T-helper 17 cell (primary cell): Measurements from ENCODE around the gene CCER1. TPM values are rescaled to one million over a fixed set of nuclear protein-coding genes. Genes with fewer than 3 reads are reported as not detected.
A peak's percentile ranks its signal among the peaks of the same experiment; 100 is the strongest.

Experiments
- ATAC-seq: fragments of 150-1000 bp; cut with Tn5 transposase; 2 replicates; pipeline ENCODE4 v1.10.0; 2021; ENCODE audit warnings: mild to moderate bottlenecking, moderate library complexity
- DNase-seq, 3 donors: peaks; one replicate each; pipeline versions ENCODE4 v3.0.0 to v3.0.0-alpha.2; 2020 to 2021
- H3K9me3 ChIP-seq: one replicate; pipeline ENCODE4 v1.7.0; 2013; ENCODE audit warnings: low read length, mild to moderate bottlenecking; ENCODE audit not compliant: control insufficient read depth, poor library complexity, severe bottlenecking
- H3K27ac Mint-ChIP-seq: one replicate; pipeline ENCODE4 v1.8.0; 2022; ENCODE audit warnings: mild to moderate bottlenecking, moderate library complexity, mixed read lengths
- H3K27me3 Mint-ChIP-seq: one replicate; pipeline ENCODE4 v1.8.0; 2022; ENCODE audit warnings: mixed read lengths
- H3K36me3 Mint-ChIP-seq: one replicate; pipeline ENCODE4 v1.8.0; 2022; ENCODE audit warnings: low read depth, mixed read lengths
- H3K4me1 Mint-ChIP-seq: one replicate; pipeline ENCODE4 v1.8.0; 2022; ENCODE audit warnings: mild to moderate bottlenecking, mixed read lengths
- H3K4me3 Mint-ChIP-seq: one replicate; pipeline ENCODE4 v1.8.0; 2022; ENCODE audit warnings: mild to moderate bottlenecking, moderate library complexity, mixed read lengths
- total RNA-seq, 4 donors: library from RNA in 2 of 4; stranded (reverse) in 2 of 4; gene quantifications; one replicate each; pipeline ENCODE4 v1.2.3 and lab custom pipeline; 2022 to 2026

Gene CCER1
- total RNA-seq, 2 donors from 2014 or later: not detected

DNA sequence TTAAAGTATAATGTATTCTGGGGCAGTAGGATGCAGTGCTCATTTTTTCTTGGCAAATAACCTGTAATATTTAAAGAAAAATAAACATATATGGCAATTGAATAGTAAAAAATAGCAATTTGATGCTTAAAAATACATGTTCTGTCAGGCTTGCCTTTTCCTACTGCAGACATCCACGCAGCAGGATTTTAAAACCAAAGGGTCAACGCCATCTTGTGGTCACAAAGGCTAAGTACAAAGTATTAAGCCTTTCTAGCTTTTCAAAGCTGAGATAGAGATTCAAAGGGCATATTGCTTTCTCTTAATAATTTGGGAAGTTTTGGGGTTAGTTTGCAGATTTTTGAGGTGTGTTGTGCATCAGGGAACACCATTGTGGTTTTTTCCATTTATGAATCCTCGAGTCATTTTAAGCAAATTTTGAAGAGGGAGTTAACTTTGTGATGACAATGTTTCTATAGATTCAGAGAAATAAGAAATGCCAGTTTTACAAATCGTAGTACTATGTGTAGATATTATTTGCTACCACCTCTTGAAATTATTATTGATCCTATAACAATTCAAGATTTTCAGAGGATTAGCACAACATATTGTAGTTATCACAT, 4.7 kb upstream of the CCER1 start:
- H3K4me3 Mint-ChIP-seq: no peak overlapping the region
- ATAC-seq (no peak), DNase-seq (no peak)
- peaks cover 9% of the 10 kb centered on the region for H3K27me3 Mint-ChIP-seq
- peak overlapping the region; percentile 19 for H3K27ac Mint-ChIP-seq
- peaks cover 5% of the 10 kb centered on the region for H3K4me1 Mint-ChIP-seq
- no peaks in the 10 kb centered on the region for H3K36me3 Mint-ChIP-seq
- no peaks in the 10 kb centered on the region for H3K9me3 ChIP-seq

GRCh38 chr12:90959032-90959431, 4.1 kb upstream of the CCER1 start:
- DNase-seq (no peak), ATAC-seq (no peak)
- peaks cover 3% of the 10 kb centered on the region for H3K4me1 Mint-ChIP-seq
- H3K27me3 Mint-ChIP-seq: peaks cover 9% of the 10 kb centered on the region
- H3K9me3 ChIP-seq: no peaks in the 10 kb centered on the region
- H3K27ac Mint-ChIP-seq: no peak overlapping the region
- no peaks in the 10 kb centered on the region for H3K36me3 Mint-ChIP-seq
- no peak overlapping the region for H3K4me3 Mint-ChIP-seq

- no peaks in the 10 kb centered on the region for H3K36me3 Mint-ChIP-seq
- H3K27me3 Mint-ChIP-seq: peaks cover 9% of the 10 kb centered on the region
- DNase-seq: no peak
- no peak overlapping the region for H3K4me3 Mint-ChIP-seq
- H3K9me3 ChIP-seq: no peaks in the 10 kb centered on the region
- ATAC-seq: no peak
- no peak overlapping the region for H3K27ac Mint-ChIP-seq
- H3K4me1 Mint-ChIP-seq: peaks cover 3% of the 10 kb centered on the region
Observed at GRCh38 chr12:90958347-90958746, 3.4 kb upstream of the CCER1 start.

GRCh38 chr12:90954428-90954827, 548 bp downstream of the CCER1 start:
- H3K27me3 Mint-ChIP-seq: peaks cover 11% of the 10 kb centered on the region
- H3K4me1 Mint-ChIP-seq: no peaks in the 10 kb centered on the region
- ATAC-seq (no peak), DNase-seq (no peak)
- H3K36me3 Mint-ChIP-seq: no peaks in the 10 kb centered on the region
- no peaks in the 10 kb centered on the region for H3K9me3 ChIP-seq
- H3K4me3 Mint-ChIP-seq: no peak overlapping the region
- H3K27ac Mint-ChIP-seq: no peak overlapping the region

DNA sequence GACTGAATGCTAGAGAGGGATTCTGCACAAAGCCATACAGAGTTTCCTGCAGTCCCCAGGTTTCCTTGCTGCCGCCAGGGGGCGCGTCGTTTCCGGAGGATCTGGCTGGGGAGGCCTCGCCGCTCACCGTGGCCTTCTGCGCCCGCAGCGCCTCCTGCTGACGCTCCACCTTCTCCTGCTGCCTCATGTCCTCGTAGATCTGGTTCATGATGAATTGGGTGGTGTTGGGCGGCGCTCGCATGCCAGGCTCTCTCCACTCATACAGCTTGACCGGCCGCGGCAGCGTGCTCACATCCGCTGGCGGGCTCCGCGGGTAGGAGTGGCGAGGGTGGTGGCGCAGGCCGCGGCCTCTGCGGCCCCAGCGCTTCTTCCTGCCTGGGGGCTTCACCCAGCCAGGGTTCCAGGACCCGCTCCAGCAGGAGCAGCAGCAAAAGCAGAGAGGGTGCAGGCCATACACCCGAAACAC, 987 bp downstream of the CCER1 start:
- no peak overlapping the region for H3K4me3 Mint-ChIP-seq
- no peaks in the 10 kb centered on the region for H3K4me1 Mint-ChIP-seq
- H3K27ac Mint-ChIP-seq: no peak overlapping the region
- no peaks in the 10 kb centered on the region for H3K9me3 ChIP-seq
- peaks cover 11% of the 10 kb centered on the region for H3K27me3 Mint-ChIP-seq
- ATAC-seq (no peak), DNase-seq (no peak)
- H3K36me3 Mint-ChIP-seq: no peaks in the 10 kb centered on the region

DNA sequence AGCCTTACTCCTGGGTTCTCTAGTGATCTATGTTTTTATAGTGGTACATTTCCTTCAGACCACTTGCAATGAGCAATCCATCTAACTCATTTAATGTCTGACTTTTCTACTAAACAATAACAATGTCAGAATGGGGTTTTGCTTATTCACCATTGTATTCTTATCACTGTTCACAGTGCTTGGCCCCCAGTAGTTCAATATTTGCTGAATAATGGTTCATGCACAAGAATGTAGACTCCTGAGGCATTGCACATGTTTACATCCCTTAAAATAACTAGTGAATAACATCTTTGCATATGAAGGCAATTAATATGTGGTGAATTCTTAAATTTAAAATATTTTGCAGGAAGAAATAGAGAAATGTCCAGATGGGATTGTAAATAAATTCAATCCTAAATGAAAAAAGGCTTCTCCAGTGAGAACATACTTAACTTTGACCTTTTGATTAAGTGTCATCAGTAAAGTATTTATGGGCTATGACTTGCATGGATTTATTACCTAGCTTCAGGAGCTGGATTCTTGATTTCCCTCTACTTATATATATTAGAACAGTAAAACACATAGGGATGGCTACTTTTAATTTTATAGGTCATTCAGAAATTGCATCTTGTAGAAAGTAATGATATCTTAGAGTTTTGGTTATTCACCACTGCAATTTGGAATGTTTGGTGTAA, 3.4 kb downstream of the CCER1 start:
- Mint-ChIP-seq H3K4me3 (no peak overlapping the region), H3K36me3 (no peaks in the 10 kb centered on the region), H3K27ac (no peak overlapping the region), H3K4me1 (no peaks in the 10 kb centered on the region), H3K27me3 (peaks cover 14% of the 10 kb centered on the region)
- DNase-seq (no peak), ATAC-seq (no peak)
- H3K9me3 ChIP-seq: no peaks in the 10 kb centered on the region

GRCh38 chr12:90947869-90948268, 7.1 kb downstream of the CCER1 start:
- no peaks in the 10 kb centered on the region for H3K9me3 ChIP-seq
- Mint-ChIP-seq H3K27me3 (peaks cover 14% of the 10 kb centered on the region), H3K4me1 (no peaks in the 10 kb centered on the region), H3K27ac (no peak overlapping the region), H3K4me3 (no peak overlapping the region), H3K36me3 (no peaks in the 10 kb centered on the region)
- DNase-seq (no peak), ATAC-seq (no peak)

GRCh38 chr12:90945070-90945649, 9.8 kb downstream of the CCER1 start:
- DNase-seq (no peak), ATAC-seq (peak; percentile 53)
- no peaks in the 10 kb centered on the region for H3K4me1 Mint-ChIP-seq
- peaks cover 13% of the 10 kb centered on the region for H3K27me3 Mint-ChIP-seq
- H3K36me3 Mint-ChIP-seq: no peaks in the 10 kb centered on the region
- H3K27ac Mint-ChIP-seq: no peak overlapping the region
- no peaks in the 10 kb centered on the region for H3K9me3 ChIP-seq
- H3K4me3 Mint-ChIP-seq: no peak overlapping the region

DNA sequence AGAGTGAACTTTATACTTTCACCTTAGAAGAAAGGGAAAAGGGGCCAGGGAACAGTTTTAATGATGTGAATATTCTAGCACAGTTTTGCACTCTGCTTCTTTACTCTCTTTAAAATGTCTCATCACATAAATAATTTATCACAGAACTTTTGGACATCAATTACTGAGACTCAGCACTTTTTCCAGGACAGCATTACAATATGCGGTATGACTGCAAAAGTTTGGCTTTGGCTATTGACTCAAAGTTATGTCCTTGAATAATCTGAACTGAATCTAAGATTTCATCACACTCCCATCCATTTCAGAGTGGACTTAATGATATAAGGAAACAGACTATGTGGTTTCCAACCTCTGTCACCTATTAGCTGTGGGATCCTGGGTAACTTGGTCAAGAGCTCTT, 11.7 kb downstream of the CCER1 start:
- DNase-seq (no peak), ATAC-seq (no peak)
- no peak overlapping the region for H3K27ac Mint-ChIP-seq
- H3K4me3 Mint-ChIP-seq: no peak overlapping the region
- H3K9me3 ChIP-seq: no peaks in the 10 kb centered on the region
- H3K4me1 Mint-ChIP-seq: no peaks in the 10 kb centered on the region
- H3K27me3 Mint-ChIP-seq: peaks cover 26% of the 10 kb centered on the region
- no peaks in the 10 kb centered on the region for H3K36me3 Mint-ChIP-seq

- Mint-ChIP-seq H3K27me3 (peaks cover 38% of the 10 kb centered on the region), H3K4me1 (peaks cover 2% of the 10 kb centered on the region), H3K36me3 (peaks cover 2% of the 10 kb centered on the region), H3K4me3 (no peak overlapping the region), H3K27ac (no peak overlapping the region)
- ATAC-seq (peak; percentile 50), DNase-seq (no peak)
- no peaks in the 10 kb centered on the region for H3K9me3 ChIP-seq
Observed at GRCh38 chr12:90940872-90941499, 14.0 kb downstream of the CCER1 start.

DNA sequence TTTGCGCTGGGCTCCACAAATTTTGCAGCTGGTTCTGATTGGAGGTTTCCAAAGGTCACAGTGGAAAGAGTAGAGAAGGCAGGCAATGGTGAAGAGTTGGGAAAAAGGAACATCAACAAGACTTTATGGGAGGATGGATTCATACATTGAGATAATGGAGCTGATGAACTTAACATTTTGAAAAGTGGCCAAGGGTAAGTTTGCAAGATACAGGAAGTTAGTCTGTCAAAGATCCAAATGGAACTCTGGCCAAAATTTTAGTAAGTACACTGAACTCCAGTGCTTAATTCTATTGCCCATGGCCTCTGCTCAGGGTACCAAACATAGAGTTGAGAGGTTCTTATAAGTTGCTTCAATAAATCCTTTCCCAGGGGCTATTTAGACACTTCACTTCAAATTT, 15.6 kb downstream of the CCER1 start:
- DNase-seq: no peak
- H3K27me3 Mint-ChIP-seq: peaks cover 53% of the 10 kb centered on the region
- peaks cover 2% of the 10 kb centered on the region for H3K36me3 Mint-ChIP-seq
- no peak overlapping the region for H3K27ac Mint-ChIP-seq
- no peak overlapping the region for H3K4me3 Mint-ChIP-seq
- no peaks in the 10 kb centered on the region for H3K9me3 ChIP-seq
- ATAC-seq: no peak
- H3K4me1 Mint-ChIP-seq: peaks cover 2% of the 10 kb centered on the region

DNA sequence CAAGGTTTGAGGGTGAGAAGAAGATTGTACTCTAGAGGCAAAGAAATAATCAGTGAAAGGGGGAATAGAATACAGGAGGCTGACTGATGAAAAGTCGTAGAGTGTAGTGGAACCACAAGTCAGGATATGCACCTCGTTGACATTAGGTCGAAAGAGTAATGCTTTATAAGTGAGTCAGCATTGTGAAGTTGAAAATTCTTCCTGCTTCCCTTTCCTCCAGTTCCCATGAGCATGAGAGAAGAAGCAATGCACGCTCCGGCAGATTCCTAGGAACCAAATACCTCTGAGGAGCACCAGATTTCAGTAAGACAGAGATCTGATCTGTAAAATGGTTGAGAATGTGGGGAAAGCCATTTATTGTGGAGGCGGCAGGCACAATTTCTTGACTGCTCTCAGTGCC, 16.5 kb downstream of the CCER1 start:
- Mint-ChIP-seq H3K36me3 (peaks cover 4% of the 10 kb centered on the region), H3K27ac (no peak overlapping the region), H3K4me3 (no peak overlapping the region), H3K4me1 (peaks cover 2% of the 10 kb centered on the region), H3K27me3 (peaks cover 61% of the 10 kb centered on the region)
- ATAC-seq (no peak), DNase-seq (no peak)
- H3K9me3 ChIP-seq: no peaks in the 10 kb centered on the region

DNA sequence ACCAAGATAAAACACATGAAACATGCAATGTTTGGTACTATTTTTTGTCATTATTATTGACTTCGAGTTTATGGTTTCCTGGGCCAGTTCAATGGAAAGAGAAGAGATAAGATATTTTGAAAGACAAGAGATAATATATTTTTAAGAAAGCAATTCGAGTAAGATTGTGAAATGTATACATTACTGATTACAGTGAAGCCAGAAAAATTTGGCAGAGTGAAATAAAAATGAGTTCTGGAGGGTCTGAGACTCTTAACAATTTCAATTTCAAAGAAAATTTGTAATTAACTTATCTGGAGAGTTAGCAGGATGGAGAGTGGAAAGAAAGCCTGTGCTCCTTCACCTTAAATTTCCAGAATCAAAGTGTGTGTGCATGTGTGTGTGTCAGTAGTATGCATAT, 17.3 kb downstream of the CCER1 start:
- Mint-ChIP-seq H3K4me3 (no peak overlapping the region), H3K27me3 (peaks cover 64% of the 10 kb centered on the region), H3K36me3 (peaks cover 4% of the 10 kb centered on the region), H3K27ac (no peak overlapping the region), H3K4me1 (peaks cover 2% of the 10 kb centered on the region)
- ATAC-seq (no peak), DNase-seq (no peak)
- H3K9me3 ChIP-seq: no peaks in the 10 kb centered on the region
